K562 (cell line): ENCODE results near the gene IRF2. TPM values are rescaled to one million over a fixed set of nuclear protein-coding genes. Genes with fewer than 3 reads are reported as not detected.

Source experiments
- ARID2 ChIP-seq: fragments of 450-650 bp; IDR thresholded peaks from 2 replicates; pipeline ENCODE4 v1.6.1; 2017; ENCODE audit warnings: antibody characterized with exemption, mild to moderate bottlenecking
- CREB3L1 ChIP-seq: fragments of 450-650 bp; IDR thresholded peaks from 2 replicates; pipeline ENCODE4 v1.6.1; 2014; ENCODE audit warnings: low read depth, mild to moderate bottlenecking, moderate library complexity, borderline replicate concordance
- CREM ChIP-seq: IDR thresholded peaks from 2 replicates; pipeline ENCODE4 v1.6.1; 2014; ENCODE audit warnings: antibody characterized with exemption, low read depth
- EWSR1 ChIP-seq: fragments of 450-650 bp; IDR thresholded peaks from 2 replicates; pipeline ENCODE4 v1.6.1; 2018; ENCODE audit warnings: borderline replicate concordance, mild to moderate bottlenecking, low read depth, moderate library complexity; ENCODE audit not compliant: partially characterized antibody
- RFX1 ChIP-seq: fragments of 450-650 bp; IDR thresholded peaks from 2 replicates; pipeline ENCODE4 v1.6.1; 2016; ENCODE audit warnings: mild to moderate bottlenecking, moderate library complexity
- SIRT6 ChIP-seq: IDR thresholded peaks from one replicate; pipeline ENCODE4 v1.6.1; 2012; ENCODE audit warnings: low read depth, mild to moderate bottlenecking, control low read depth, inconsistent platforms, low read length, moderate library complexity
- polyA plus RNA-seq, 8 experiments: library from polyadenylated mRNA; depleted of rRNA in 4 of 8; stranded (reverse) in 5 of 8; unstranded in 3 of 8; fragments of >200 nt; fragmentation: Nextera tagmentation in 2 of 8; fragmentation: Illumina TruSeq in 1 of 8; extraction: Ambion mirVana in 2 of 8; extraction: Trizol in 1 of 8; gene quantifications; 2 replicates each; pipeline versions ENCODE4 v1.2.1 to v1.2.3, GENCODE V29; 2011 to 2014; ENCODE audit warnings: inconsistent platforms in 1 of 8, missing spikeins in 1 of 8
- total RNA-seq, 7 experiments: library from RNA; depleted of rRNA in 6 of 7; stranded (reverse); fragments of >200 nt in 6 of 7; fragmentation: Illumina TruSeq in 2 of 7; extraction: Trizol in 2 of 7; gene quantifications; 2 replicates each; pipeline versions ENCODE4 v1.2.1 to v1.2.3, GENCODE V29; 2011 to 2021; ENCODE audit warnings: low replicate concordance in 1 of 7
- TF ChIP-seq, protein P1 (sequence below): fragments of 450-650 bp; IDR thresholded peaks from 2 replicates; pipeline ENCODE4 v1.6.1; 2017; ENCODE audit warnings: antibody characterized with exemption, mild to moderate bottlenecking
- TF ChIP-seq, protein P2 (sequence below): sonication (generic); formaldehyde crosslinking; IDR thresholded peaks from 2 replicates; pipeline ENCODE4 v1.8.1; 2023; ENCODE audit warnings: missing genetic modification reagents, mild to moderate bottlenecking, borderline replicate concordance

IRF2 gene
- total and polyA plus RNA-seq, 9 of the 15 experiments (the other 6 are each of a cell fraction or from before 2014, with no cell fraction given) = 7.1 to 17.1 (median 11.3) TPM

DNA sequence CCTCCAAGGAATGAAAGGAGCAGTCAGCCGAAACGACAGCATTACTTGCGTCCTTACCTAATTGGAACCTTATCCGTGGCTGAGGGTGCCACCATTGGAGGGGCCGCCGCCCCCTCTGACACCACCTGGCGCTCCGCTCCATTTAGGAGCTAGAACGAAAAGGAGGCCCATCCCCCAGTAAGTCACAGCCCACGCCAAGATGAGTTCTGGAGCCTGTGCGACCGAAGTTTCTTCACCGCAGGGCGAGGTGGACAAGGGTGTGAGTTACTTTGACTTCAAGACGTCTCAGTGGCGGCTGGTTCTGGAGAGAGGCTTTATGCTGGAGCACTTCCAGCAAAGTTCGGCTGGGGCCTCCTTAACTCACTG is 729 bp upstream of the IRF2 start (continued):
- TF ChIP-seq, protein P1, sequence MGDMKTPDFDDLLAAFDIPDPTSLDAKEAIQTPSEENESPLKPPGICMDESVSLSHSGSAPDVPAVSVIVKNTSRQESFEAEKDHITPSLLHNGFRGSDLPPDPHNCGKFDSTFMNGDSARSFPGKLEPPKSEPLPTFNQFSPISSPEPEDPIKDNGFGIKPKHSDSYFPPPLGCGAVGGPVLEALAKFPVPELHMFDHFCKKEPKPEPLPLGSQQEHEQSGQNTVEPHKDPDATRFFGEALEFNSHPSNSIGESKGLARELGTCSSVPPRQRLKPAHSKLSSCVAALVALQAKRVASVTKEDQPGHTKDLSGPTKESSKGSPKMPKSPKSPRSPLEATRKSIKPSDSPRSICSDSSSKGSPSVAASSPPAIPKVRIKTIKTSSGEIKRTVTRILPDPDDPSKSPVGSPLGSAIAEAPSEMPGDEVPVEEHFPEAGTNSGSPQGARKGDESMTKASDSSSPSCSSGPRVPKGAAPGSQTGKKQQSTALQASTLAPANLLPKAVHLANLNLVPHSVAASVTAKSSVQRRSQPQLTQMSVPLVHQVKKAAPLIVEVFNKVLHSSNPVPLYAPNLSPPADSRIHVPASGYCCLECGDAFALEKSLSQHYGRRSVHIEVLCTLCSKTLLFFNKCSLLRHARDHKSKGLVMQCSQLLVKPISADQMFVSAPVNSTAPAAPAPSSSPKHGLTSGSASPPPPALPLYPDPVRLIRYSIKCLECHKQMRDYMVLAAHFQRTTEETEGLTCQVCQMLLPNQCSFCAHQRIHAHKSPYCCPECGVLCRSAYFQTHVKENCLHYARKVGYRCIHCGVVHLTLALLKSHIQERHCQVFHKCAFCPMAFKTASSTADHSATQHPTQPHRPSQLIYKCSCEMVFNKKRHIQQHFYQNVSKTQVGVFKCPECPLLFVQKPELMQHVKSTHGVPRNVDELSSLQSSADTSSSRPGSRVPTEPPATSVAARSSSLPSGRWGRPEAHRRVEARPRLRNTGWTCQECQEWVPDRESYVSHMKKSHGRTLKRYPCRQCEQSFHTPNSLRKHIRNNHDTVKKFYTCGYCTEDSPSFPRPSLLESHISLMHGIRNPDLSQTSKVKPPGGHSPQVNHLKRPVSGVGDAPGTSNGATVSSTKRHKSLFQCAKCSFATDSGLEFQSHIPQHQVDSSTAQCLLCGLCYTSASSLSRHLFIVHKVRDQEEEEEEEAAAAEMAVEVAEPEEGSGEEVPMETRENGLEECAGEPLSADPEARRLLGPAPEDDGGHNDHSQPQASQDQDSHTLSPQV = 0 out of 2 replicates have a peak, but pooled peaks have one; percentile 16
- TF ChIP-seq EWSR1 (no peak), CREB3L1 (peak; percentile 56; the same call in 1 of the 2 replicates), RFX1 (no peak), ARID2 (no peak), SIRT6 (no peak), CREM (0 out of 2 replicates have a peak, but pooled peaks have one; percentile 17)
- TF ChIP-seq, protein P2, sequence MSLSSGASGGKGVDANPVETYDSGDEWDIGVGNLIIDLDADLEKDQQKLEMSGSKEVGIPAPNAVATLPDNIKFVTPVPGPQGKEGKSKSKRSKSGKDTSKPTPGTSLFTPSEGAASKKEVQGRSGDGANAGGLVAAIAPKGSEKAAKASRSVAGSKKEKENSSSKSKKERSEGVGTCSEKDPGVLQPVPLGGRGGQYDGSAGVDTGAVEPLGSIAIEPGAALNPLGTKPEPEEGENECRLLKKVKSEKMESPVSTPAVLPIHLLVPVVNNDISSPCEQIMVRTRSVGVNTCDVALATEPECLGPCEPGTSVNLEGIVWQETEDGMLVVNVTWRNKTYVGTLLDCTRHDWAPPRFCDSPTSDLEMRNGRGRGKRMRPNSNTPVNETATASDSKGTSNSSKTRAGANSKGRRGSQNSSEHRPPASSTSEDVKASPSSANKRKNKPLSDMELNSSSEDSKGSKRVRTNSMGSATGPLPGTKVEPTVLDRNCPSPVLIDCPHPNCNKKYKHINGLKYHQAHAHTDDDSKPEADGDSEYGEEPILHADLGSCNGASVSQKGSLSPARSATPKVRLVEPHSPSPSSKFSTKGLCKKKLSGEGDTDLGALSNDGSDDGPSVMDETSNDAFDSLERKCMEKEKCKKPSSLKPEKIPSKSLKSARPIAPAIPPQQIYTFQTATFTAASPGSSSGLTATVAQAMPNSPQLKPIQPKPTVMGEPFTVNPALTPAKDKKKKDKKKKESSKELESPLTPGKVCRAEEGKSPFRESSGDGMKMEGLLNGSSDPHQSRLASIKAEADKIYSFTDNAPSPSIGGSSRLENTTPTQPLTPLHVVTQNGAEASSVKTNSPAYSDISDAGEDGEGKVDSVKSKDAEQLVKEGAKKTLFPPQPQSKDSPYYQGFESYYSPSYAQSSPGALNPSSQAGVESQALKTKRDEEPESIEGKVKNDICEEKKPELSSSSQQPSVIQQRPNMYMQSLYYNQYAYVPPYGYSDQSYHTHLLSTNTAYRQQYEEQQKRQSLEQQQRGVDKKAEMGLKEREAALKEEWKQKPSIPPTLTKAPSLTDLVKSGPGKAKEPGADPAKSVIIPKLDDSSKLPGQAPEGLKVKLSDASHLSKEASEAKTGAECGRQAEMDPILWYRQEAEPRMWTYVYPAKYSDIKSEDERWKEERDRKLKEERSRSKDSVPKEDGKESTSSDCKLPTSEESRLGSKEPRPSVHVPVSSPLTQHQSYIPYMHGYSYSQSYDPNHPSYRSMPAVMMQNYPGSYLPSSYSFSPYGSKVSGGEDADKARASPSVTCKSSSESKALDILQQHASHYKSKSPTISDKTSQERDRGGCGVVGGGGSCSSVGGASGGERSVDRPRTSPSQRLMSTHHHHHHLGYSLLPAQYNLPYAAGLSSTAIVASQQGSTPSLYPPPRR (CRISPR knock-in tag) = no peak
